ENCODE data around the gene APP.
"Not testable (repeated sequence)": the region's sequence is repeated elsewhere in the genome, so short reads cannot be mapped to it uniquely, and the experiment has no call there.

Gene APP

DNA sequence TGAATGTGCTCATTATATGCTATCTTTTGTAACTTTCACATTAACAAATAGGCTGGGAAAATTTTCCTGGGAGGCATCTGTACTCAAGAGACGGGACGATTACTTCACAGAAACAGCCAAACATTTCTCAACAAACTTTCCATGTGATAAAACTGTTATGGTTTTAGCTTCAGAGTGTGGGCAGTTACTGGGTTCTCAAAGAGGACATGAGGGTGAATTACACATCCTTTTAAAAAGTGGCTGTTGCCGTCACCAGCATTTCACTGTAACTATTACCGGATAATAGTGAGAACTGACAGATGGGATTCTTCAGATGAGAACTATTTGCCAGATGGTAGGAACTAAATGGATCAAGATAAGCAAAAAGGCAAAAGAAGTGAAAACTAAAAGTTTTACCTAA is 109.1 kb downstream of the APP start:
- DNase-seq (ENCODE audit: low read depth), result peak; percentile 11

DNA sequence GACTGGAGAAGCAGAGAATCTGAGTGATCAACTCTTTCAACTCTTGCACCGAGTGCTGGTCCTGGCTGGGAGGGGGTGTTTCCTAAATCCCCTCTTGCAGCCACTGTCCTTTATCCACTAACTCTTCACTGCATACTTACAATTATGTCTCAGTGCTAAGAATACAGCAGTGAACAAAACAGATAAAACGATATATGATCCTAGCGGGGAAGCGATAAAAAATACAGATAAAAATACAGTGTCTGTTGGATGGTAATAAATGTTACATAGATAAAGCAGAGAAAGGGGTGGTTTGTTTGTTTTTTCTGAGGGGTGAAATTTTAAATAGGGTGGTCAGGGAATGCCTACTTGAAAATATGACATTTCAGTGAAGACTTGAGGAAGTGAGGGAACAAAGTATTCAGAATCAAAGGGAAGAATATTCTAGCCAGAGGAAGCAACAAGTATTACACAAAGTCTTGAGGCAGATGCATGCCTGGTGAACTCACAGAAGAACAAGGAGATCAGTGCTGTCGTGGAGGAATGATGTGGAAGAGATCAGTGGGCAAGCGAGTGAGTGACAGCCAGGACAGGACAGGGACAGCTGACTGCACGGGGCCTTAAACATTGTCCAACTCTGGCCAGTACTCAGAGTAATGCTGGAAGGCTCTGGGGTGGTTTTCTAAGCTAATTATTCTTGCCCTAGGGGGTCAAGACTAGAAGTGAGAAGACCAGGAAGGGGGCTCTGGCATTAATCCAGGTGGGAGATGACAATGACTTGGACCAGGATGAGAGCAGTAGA is 110.0 kb downstream of the APP start:
- no peak for DNase-seq (ENCODE audit: low read depth)

DNA sequence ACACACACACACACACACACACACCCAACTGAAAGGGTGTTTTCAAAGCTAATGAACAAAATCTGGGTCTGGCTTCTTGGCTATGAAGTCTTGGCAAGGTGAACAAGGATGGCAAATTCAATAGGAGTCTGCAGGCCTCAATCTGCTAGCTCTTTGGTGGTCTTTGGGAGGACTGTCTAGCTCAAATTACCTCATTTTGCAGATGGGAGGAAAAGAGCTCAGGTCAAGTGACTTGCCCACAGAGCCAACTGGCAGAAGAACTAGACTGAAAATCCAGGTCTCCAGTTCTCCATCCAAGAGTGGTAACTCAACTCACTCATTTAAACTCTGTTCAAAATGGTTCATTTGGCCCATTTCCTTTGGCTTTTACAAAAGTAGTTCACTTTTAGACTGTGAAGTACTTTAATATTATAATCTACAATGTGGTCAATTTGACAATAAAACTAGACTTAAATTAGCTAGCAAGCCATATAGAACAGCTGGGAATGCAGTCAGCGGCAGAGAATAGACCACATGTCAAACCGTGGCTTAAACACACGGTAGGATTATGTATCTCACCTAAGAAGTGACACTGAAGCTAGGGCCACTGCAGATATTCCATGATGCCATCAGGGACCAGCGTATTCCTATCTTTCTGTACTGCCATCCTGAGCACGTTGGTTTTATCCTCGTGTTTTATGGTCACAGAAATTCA is 112.9 kb downstream of the APP start:
- no peak for DNase-seq (ENCODE audit: low read depth)

DNA sequence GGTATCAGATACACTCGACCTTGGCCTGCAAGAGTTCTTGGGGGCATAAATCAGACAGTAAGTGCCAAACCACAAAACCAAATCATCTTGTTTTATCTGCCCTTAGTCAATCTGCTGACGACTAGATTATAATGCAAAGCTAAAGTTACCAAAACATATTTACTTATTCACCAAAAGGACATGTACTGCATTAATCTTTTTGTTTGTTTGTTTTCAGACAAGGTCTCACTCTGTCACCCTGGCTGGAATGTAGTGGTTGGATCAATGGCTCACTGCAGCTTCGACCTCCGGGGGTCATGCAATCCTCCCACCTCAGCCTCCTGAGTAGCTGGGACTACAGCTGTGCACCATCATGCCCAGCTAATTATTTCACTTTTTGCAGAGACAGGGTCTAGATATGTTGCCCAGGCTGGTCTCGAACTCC is 114.7 kb downstream of the APP start:
- no peak for DNase-seq (ENCODE audit: low read depth)

DNA sequence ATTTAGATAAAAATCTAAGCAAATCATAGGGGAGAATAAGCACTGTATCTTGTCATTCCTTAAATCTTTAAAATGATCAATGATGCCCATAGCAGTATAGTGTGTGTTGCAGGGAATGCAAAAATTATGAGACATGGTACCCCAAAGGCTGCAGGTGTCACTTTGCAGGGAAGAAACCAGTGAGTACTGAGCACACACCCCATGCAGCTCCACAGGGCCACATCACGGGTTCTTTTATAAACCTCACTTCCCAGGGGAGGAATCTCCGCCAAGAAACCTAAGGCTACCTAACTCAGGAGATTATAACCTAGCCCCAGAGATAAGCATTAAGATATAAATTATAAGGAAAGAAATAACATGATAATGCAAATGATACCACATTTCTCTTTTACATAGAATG is 115.6 kb downstream of the APP start:
- no peak for DNase-seq (ENCODE audit: low read depth)

DNA sequence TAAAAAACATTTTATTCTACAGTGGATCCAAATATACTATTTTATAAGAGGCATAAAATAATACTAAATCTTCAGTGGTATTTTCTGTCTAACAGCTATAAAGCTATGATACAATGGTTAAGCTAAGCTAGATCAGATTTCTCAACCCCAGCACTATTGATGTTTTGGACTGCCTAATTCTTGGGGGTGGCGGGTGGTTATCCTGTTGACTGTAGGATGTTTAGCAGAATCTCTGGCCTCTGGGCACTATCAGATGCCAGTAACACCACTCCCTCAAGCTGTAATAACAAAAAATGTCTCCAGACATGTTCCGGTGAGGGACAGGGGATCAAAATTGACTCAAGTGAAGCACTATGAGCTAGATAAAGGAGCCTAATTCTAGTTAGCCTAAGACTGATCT is 118.5 kb downstream of the APP start:
- DNase-seq (ENCODE audit: low read depth), result no peak

DNA sequence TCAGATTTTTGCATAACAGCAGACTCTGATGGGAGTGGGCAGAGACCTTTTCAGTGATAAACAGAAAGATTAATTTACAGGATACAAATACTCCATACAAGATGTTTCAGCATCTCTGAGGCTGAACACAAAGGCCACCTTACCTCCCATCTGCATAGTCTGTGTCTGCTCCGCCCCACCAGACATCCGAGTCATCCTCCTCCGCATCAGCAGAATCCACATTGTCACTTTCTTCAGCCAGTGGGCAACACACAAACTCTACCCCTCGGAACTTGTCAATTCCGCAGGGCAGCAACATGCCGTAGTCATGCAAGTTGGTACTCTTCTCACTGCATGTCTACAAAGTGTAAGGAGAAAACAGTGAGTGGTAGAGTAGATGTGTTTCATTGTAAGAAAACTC is 119.7 kb downstream of the APP start:
- DNase-seq (ENCODE audit: low read depth), result no peak

DNA sequence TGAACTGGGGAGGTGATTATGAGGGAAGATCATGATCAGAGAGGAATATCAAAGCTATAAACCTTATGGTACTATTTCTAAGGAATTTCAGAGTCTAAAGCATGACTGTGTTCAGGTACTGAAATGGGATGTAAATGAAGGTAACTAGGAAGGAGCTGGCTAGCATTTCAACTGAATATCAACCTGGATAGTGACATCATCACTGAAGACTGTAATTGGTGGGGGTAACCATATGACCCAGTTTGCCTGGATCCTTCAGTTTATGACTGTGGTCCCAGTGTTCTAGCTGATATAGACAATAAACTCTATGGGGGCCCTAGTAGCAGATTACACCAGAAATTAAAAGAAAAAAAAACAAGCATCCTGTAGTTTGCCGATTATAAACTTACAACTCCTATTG is 120.8 kb downstream of the APP start:
- no peak for DNase-seq (ENCODE audit: low read depth)

DNA sequence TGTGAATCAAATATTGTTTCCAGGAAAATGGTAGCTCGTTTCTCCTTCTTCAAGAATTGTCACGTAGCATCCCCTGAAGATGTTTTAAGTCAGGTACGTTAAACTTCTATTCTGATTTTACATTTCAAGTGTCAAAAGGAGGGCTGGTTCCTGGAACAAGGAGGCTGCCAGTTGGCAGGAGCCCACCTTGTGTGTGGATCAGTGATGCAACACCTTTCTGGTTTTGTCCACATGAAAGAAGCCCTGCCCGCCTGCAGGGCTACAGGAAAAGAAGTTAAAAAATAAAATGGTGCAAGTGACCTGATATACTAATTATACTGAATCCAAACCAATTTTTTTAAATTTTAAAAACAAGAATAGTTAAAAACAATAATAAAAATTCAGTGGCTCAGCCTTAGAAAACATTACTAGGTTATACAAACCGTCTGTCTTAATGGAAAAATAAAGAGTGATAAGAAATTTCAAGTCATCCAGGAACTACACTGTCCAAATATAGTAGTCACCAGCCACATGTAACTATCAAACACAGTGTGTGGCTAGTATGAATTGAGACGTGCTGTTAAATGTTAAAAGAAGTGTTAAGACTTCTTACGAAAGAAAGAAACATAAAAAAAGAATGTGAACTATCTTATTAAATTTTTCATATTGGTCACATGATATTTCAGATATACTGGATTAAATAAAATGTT is 123.1 kb downstream of the APP start:
- no peak for DNase-seq (ENCODE audit: low read depth)

DNA sequence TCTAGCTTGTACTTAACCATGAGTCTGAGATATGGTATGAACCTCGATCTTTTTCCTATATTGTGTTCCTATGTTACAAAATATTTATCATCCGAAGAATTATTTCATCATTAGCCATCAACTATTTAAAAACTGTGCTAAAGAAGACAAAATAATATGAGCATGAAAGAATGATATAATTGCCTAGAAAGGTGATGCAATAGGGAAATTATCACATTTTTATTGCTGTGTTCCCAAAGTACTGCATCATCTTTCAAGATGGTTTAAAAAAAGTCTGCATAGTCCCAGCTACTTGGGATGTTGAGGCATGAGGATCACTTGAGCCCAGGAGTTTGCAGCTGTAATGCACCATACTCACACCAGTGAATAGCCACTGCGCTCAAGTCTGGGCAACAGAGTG is 126.7 kb downstream of the APP start:
- DNase-seq (ENCODE audit: low read depth), result peak; percentile 16

DNA sequence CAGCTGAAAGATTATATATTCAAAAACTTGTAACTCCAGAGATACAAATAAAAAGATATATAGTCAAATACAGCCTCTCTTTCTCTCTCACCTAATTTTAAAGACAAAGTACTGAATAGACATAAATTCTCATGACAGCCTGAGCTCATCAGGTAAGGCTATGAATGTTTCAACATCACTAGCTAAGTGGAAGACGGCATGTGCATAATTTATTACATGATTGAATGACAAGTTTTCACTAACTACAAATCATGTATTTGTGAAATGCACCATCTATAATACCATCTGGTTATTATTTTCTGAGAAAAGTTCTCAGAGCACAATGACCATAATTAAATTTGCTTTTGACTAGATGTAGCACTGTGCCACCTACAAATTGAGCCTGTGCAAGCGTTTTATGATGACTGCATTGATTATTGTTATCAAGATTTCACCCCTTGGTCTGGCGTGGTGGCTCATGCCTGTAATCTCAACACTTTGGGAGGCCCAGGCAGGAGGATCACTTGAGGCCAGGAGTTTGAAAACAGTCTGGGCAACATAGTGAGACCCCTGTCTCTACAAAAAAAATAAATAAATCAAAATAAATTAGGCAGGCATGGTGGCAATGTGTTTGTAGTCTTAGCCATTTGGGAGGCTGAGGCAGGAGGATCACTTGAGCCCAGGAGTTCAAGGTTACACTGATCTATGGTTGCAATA is 128.2 kb downstream of the APP start:
- no peak for DNase-seq (ENCODE audit: low read depth)

DNA sequence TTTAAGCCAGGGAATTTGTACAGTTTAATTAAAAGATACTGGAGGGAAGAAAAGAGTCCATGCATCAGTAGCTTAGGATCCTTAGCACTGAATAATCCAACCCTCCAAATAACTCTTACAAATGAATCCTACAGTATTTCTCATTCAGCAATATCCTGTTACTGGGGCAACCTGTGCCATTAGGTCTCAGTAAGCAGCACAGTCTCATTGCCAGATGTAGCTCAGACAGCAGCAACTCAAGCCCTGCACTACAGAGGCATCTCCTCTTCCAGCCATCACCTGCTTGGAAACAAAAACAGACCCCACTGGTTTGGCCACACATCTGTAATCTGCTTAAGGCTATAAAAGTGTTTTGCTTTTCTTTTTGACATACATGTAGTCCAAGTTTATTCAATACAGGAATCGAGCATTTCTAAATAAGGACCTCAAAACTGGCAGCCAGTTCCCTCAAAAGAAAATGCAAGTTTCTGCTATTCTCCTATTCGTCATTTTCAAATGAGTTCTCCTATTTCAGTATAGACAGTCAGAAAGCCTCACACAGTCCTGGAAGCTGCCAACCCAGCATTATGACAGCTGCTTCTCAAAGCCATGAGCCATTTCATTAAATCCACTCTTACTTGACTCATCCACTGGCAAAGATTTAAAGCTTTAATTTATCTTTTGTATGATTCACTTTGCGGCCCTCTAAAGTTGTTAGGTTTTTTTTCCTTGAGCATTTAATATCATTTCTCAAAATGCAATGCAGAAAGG is 129.0 kb downstream of the APP start:
- DNase-seq (ENCODE audit: low read depth), result peak; percentile 70

DNA sequence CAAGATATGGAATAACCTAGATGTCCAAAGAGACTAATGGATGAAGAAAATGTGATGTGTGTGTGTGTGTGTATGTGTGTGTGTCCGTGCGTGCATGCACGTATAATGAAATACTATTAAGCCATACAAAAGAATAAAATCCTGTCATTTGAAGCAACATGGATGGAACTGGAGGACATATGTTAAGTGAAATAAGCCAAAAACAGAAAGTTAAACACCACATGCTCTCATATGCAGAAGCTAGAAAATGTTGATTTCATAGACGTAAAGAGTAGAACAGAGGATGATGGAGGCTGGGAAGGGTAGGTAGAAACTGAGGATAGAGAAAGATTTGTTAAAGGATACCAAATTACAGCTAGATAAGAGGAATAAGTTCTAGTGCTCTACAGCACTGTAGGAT is 133.7 kb downstream of the APP start:
- DNase-seq (ENCODE audit: low read depth), result no peak

DNA sequence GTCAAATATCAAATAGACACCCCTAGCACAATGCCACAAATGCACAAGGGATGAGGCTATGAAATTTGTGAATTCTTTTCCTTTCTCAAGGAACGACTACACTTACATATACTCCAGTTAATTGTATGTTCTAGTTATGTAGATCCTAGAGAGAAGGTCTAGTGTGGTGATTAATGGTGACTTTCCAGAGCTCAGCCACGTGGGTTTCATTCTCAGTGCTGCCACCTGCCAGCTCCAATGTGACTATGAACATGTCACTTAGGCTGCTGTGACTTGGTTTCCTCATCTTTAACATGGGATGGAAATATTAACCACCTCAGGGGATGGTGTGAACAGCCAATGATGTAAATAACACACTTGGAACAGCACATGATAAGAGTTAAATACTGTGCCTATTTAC is 138.3 kb downstream of the APP start:
- peak; percentile 15 for DNase-seq (ENCODE audit: low read depth)

DNA sequence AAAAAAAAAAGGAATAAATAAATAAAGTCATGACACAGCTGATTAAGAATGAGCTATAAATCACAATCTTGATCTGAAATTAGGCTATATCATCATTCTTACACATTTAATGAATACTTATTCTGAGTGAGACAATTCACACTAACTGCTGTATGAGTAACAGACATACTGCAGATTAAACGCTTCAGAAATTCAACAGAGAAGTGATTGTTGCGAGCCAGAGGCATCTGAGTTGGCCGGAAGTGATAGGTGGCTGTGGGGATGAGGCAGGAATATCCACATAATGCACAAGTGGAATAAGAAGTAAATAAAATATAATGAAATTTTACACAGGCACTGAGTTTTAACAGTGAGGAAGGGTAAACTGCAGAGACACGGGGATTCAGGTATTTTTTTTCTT is 142.4 kb downstream of the APP start:
- DNase-seq (ENCODE audit: low read depth), result no peak

DNA sequence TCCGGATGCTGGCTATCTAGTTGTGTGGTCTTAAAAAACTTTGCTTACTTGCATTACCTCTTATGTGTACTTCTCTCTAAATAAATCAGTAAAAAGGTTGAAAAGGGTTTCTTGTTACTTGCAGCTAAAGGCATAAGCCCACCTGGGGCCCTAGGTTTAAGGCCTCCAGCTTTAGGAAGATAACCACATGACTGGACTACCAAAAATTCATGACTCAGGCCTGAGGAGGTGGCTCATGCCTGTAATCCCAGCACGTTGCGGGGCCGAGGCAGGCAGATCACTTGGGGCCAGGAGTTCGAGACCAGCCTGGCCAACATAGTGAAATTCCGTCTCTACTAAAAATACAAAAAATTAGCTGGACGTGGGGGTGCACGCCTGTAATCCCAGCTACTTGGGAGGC is 142.9 kb downstream of the APP start:
- peak; percentile 8 for DNase-seq (ENCODE audit: low read depth)

DNA sequence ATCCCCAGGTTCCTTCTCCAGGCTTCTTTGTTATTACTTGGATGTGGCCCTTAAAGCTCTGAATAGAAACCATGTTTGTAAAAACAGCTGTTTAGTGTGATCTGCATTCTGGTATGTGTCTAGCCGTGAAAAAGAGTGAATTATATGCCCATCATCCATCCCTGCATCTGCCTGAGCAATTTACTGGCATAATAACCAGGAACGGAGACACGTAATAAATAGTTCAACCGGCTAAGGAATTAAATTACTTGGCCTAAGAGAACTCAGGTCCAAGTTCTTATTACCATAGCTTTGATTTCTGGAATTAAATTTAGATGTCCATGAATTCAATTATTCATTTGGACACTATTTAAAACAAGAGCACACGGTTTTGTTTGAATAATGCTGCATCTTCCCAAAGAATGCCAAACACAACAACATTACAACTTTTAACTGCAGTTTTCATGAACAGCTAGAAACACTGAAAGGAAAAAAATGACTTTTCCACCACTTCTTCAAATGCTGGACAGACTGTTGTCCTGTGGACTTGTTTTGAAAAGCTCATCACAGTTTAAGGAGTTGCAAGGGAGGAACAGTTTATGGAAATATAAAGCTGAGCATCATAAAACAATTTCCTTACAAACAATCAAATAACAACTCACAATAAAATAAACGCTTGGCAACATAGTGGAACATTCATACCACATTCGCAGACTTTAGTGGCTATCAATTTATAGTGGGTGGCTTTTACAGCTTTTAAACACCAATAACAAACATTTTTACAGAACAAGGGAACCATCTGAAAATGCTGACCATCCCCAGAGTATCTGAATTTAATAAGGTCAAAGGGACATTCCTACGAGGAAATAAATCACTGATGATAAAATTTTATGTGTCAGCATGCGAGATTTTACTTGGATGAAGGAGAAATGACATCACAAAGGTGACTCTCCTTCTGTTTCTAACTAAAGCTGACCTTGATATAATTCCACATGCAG is 144.7 kb downstream of the APP start:
- no peak for DNase-seq (ENCODE audit: low read depth)

DNA sequence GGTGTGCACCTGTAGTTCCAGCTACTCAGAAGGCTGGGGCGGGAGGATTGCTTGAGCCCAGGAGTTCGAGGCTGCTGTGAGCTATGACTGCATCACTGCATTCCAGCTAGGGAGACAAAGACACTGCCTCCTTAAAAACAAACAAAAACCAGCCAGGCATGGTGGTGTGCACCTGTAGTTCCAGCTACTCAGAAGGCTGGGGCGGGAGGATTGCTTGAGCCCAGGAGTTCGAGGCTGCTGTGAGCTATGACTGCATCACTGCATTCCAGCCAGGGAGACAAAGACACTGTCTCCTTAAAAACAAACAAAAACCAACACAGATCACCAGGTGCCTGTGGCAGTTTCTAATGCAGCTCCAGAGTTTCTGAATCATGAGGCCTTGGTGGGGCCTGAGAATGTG is 147.2 kb downstream of the APP start:
- DNase-seq (ENCODE audit: low read depth), result not testable (repeated sequence)

DNA sequence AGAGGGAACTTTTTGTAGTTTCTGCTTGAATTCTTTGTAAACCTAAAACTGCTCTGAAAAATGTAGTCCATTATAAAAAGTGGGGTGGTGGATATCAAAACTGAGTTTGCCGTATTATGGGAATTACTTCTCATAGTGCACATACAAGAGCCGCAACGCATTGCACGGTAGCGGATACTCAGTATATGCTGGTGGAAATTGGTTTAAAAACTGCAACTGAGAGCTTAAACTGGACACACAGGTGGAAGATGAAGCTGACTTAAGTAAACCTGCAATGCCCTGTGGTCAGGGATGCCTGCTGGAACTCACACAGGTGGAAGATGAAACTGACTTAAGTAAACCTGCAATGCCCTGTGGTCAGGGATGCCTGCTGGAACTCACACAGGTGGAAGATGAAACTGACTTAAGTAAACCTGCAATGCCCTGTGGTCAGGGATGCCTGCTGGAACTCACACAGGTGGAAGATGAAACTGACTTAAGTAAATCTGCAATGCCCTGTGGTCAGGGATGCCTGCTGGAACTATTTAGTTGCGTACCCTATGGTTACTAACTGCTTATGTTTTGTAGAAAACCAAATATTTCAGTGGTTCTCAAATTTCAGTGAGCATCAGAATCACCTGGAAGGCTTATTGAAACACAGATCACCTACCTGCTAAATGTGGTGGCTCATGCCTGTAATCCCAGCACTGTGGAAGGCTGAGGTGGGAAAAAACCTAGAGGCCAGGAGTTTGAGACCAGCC is 147.8 kb downstream of the APP start:
- DNase-seq (ENCODE audit: low read depth), result not testable (repeated sequence)

DNA sequence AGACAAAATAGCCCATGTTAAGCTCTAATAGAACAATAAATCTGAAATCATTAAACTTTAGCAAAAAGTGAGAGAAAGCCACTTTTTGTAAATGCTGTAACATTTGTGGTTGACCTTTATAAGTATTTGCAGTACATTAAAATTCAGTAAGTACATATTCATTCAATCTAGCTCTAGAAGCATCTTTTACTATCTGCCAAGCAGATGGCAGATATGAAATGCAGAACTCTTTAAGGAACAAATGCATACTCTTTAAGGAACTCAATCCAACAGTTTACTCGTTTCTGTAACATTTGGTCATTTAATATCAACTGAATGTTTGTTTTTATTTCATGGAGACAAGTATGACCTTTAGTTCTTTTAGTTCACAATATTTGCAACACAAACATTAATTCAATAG is 150.1 kb downstream of the APP start:
- no peak for DNase-seq (ENCODE audit: low read depth)

Measured in EH (cell line).